NCI-H146 treated with DMSO at 0.1 percent for 48 hours (cell line): ENCODE results near the gene C2CD4C.
"Not testable (repeated sequence)": the region's sequence is repeated elsewhere in the genome, so short reads cannot be mapped to it uniquely, and the experiment has no call there.

ENCODE experiments used
- DNase-seq: peaks from one replicate; lab custom pipeline; 2025; ENCODE audit not compliant: unreplicated experiment; lab: John Stamatoyannopoulos, UW

Gene C2CD4C

GRCh38 chr19:418761-419671 is 10.1 kb upstream of the C2CD4C start:
- no peak for DNase-seq

GRCh38 chr19:416416-416815 is 7.5 kb upstream of the C2CD4C start:
- DNase-seq: no peak

- no peak for DNase-seq
These were observed 6.3 kb upstream of the C2CD4C start for GRCh38 chr19:415292-415691.

GRCh38 chr19:413756-414420 is 4.9 kb upstream of the C2CD4C start:
- DNase-seq: no peak

- no peak for DNase-seq
These were observed 3.7 kb upstream of the C2CD4C start for GRCh38 chr19:412356-413355.

GRCh38 chr19:411723-412355 is 2.9 kb upstream of the C2CD4C start:
- DNase-seq: no peak

- not testable (repeated sequence) for DNase-seq
These were observed 2.3 kb upstream of the C2CD4C start for GRCh38 chr19:411121-411722.

- DNase-seq: no peak
These were observed 1.4 kb upstream of the C2CD4C start for GRCh38 chr19:410243-410781.

- DNase-seq: no peak
These were observed 732 bp upstream of the C2CD4C start for GRCh38 chr19:409516-410242.

- DNase-seq: no peak
These were observed 476 bp downstream of the C2CD4C start for GRCh38 chr19:408441-408901.

GRCh38 chr19:407511-408440 is 1.2 kb downstream of the C2CD4C start:
- DNase-seq: no peak

GRCh38 chr19:406971-407510 is 1.9 kb downstream of the C2CD4C start:
- no peak for DNase-seq

GRCh38 chr19:406135-406781 is 2.7 kb downstream of the C2CD4C start:
- no peak for DNase-seq

- no peak for DNase-seq
These were observed 3.6 kb downstream of the C2CD4C start for GRCh38 chr19:405121-405965.

GRCh38 chr19:403221-404027 is 5.5 kb downstream of the C2CD4C start:
- peak; percentile 20 for DNase-seq

GRCh38 chr19:402786-403185 is 6.2 kb downstream of the C2CD4C start:
- DNase-seq: no peak
